Astrocyte (in vitro differentiated cells and primary cell): Measurements from ENCODE around the gene TAF1L.

Experiments used
- CTCF ChIP-seq: IDR thresholded peaks from 2 replicates; pipeline ENCODE4 v1.5.1; 2011; ENCODE audit warnings: low read depth, mild to moderate bottlenecking, inconsistent platforms, low read length, moderate library complexity; ENCODE audit not compliant: insufficient read depth
- EZH2 ChIP-seq: IDR thresholded peaks from 2 replicates; pipeline ENCODE4 v1.6.1; 2012; ENCODE audit warnings: mild to moderate bottlenecking, low read length, inconsistent platforms; ENCODE audit not compliant: insufficient read depth

- TF ChIP-seq CTCF (no peak), EZH2 (no peak)
Observed at GRCh38 chr9:32677931-32678330, 42.5 kb upstream of the TAF1L start.
